Stimulated activated naive CD8-positive, alpha-beta T cell treated with anti-CD3 and anti-CD28 coated beads, Interleukin-15, amount 100 ng/mL, for 72 hours (primary cell): ENCODE measurements around the gene CHST10.

Experiments
- ATAC-seq: fragments of 150-1000 bp; cut with Tn5 transposase; 2 replicates; pipeline ENCODE4 v1.10.0; 2021; ENCODE audit warnings: mild to moderate bottlenecking, moderate library complexity
- DNase-seq, 2 donors: peaks; one replicate each; pipeline ENCODE4 v3.0.0; 2021 to 2022
- H3K27ac Mint-ChIP-seq, 2 donors: one replicate each; pipeline ENCODE4 v1.8.0; 2022; ENCODE audit warnings: mild to moderate bottlenecking in 2 of 2, mixed read lengths in 2 of 2, moderate library complexity in 2 of 2
- H3K27me3 Mint-ChIP-seq: one replicate; pipeline ENCODE4 v1.8.0; 2022; ENCODE audit warnings: mixed read lengths
- H3K4me1 Mint-ChIP-seq: one replicate; pipeline ENCODE4 v1.8.0; 2022; ENCODE audit warnings: mild to moderate bottlenecking, mixed read lengths
- H3K4me3 Mint-ChIP-seq, 2 donors: one replicate each; pipeline ENCODE4 v1.8.0; 2022; ENCODE audit warnings: mild to moderate bottlenecking in 2 of 2, mixed read lengths in 2 of 2, moderate library complexity in 1 of 2
- H3K9me3 Mint-ChIP-seq, 2 donors: one replicate each; pipeline ENCODE4 v1.8.0; 2022; ENCODE audit warnings: mixed read lengths in 2 of 2

CHST10 gene

GRCh38 chr2:100424277-100424875, 6.9 kb upstream of the CHST10 start:
- ATAC-seq (no peak), DNase-seq (no peak)
- Mint-ChIP-seq H3K4me1 (peaks cover 6% of the 10 kb centered on the region), H3K4me3 (no peak overlapping the region), H3K9me3 (peaks cover 8 to 13% of the 10 kb centered on the region in 2 donors), H3K27ac (peak overlapping the region in 1 of 2 donors; percentile 69), H3K27me3 (no peaks in the 10 kb centered on the region)

DNA sequence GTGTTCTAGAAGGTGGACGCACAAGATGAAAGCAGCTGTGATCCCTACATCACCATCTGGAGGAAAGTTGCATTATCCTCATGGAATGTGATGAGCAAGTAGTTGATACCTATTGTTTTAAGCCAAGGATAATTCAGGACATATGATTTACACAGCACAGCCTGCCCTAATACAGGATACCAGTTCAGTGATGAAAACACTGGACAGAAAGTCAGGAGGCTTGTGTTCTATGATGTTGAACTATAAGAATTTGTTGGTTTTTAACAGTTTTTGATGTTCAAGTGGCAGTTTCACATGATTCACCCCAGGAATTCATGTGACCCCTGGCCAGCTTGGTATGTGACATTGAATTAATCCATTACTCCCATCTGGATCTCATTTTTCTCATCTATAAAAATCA, 6.2 kb upstream of the CHST10 start:
- peaks cover 5 to 8% of the 10 kb centered on the region in 2 donors for H3K9me3 Mint-ChIP-seq
- H3K27ac Mint-ChIP-seq = no peak overlapping the region
- no peaks in the 10 kb centered on the region for H3K27me3 Mint-ChIP-seq
- no peak for DNase-seq
- H3K4me3 Mint-ChIP-seq = no peak overlapping the region
- H3K4me1 Mint-ChIP-seq = peaks cover 7% of the 10 kb centered on the region
- no peak for ATAC-seq

DNA sequence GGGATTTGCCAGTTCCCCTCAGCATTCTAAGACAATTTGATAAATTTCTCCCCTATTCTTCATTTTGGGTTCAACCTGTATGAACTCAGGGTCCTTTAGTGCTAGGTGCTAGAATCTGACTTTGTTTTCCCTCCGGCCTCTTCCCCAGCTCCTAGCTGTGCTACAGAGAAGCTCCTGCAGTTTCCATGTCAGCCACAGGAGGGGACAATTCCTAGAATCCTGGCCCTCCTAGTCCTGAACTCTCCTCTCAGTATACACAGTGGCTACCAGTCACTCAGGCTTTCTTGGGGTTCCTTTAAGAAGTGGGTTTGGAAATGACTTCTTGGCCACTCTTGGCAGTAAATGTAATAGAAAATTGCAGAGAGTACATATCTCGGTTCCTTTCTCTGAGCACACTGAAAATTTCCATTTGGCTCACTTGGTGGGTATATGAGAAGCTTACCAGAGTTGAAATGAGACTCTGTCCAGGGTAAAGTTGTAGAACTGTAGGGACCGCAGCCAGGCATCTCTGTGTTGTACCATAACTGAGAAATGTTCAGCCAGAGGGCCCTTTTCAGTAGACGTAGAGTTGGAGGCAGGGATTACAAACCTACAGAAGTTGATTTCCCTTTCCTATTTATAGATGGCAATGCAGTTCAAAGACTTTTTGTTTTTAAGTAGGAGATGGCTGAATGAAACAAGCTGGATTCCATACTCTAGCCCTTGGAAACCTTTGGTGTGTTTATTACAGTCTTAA, 5.0 kb upstream of the CHST10 start:
- Mint-ChIP-seq H3K4me1 (peaks cover 13% of the 10 kb centered on the region), H3K4me3 (no peak overlapping the region), H3K9me3 (peaks cover 5 to 8% of the 10 kb centered on the region in 2 donors), H3K27me3 (no peaks in the 10 kb centered on the region), H3K27ac (no peak overlapping the region)
- ATAC-seq = no peak
- no peak for DNase-seq

- no peak overlapping the region for H3K27ac Mint-ChIP-seq
Measured at GRCh38 chr2:100419915-100420314, 2.4 kb upstream of the CHST10 start.

DNA sequence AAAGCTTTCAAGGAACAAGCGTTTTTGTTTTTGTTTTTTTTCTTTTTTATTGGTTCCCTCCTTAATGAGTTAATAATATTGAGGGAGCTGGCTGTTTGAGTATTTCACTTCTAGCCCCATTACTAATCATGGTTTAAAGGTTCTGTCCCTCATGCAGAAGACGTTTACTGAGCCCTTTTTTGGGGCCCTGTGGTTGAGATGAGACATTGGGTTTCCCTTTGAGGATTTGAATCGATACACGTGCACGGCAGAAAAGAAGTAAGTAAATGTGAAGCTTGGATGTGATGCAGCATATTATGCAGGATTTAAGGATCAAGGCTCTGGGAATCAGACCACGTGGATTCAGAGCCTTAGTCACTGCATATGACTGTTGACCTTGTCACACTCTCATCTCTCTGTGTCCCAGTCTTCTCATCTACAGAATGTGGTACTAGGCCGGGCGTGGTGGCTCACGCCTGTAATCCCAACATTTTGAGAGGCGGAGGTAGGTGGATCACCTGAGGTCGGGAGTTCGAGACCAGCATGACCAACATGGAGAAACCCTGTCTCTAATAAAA, 1.0 kb upstream of the CHST10 start:
- Mint-ChIP-seq H3K27ac (no peak overlapping the region), H3K4me3 (peak overlapping the region in 1 of 2 donors; percentile 37), H3K4me1 (peaks cover 32% of the 10 kb centered on the region), H3K27me3 (no peaks in the 10 kb centered on the region), H3K9me3 (peaks cover 5 to 8% of the 10 kb centered on the region in 2 donors)
- ATAC-seq (no peak), DNase-seq (no peak)

More at GRCh38 chr2:100419915-100420314, 2.4 kb upstream of the CHST10 start:
- no peaks in the 10 kb centered on the region for H3K27me3 Mint-ChIP-seq
- H3K9me3 Mint-ChIP-seq = peaks cover 5 to 8% of the 10 kb centered on the region in 2 donors
- H3K4me1 Mint-ChIP-seq = peaks cover 32% of the 10 kb centered on the region
- ATAC-seq (no peak), DNase-seq (no peak)
- no peak overlapping the region for H3K4me3 Mint-ChIP-seq

- Mint-ChIP-seq H3K9me3 (peaks cover 5 to 8% of the 10 kb centered on the region in 2 donors), H3K4me1 (peaks cover 32% of the 10 kb centered on the region), H3K27me3 (no peaks in the 10 kb centered on the region), H3K27ac (peak overlapping the region; percentile 71 to 89), H3K4me3 (peak overlapping the region; percentile 73 to 75)
- ATAC-seq (no peak), DNase-seq (no peak)
Measured at GRCh38 chr2:100417711-100418124, 250 bp upstream of the CHST10 start.

DNA sequence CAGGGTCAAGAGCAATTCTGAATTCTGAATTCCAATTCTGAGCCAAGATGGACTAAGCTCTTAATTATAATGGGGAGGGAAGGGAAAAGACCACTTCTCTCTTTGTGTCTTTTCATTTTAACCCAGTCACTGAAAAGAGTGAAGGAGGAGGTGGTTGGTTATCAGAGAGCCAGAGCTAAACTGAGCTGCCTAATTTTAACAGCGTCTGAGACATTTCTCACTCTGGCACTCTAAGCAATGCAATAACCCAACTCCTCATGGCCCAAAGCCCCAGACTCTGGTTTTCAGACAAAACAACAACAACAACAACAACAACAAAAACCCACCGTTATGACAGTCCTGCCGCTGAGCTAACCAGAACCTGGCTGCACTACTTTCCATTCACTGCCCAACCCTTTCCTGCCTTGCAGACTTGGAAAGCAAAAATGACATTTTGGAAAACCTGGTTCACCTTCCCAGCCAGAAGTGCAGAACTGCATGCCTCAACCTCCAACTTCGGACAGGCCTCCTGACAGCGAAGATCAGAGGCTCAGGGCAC, 1.0 kb downstream of the CHST10 start:
- peaks cover 32% of the 10 kb centered on the region for H3K4me1 Mint-ChIP-seq
- ATAC-seq (no peak), DNase-seq (no peak)
- peak overlapping the region; percentile 97 to 99 for H3K4me3 Mint-ChIP-seq
- H3K27me3 Mint-ChIP-seq = no peaks in the 10 kb centered on the region
- peak overlapping the region; percentile 65 to 97 for H3K27ac Mint-ChIP-seq
- peaks cover 5 to 8% of the 10 kb centered on the region in 2 donors for H3K9me3 Mint-ChIP-seq

DNA sequence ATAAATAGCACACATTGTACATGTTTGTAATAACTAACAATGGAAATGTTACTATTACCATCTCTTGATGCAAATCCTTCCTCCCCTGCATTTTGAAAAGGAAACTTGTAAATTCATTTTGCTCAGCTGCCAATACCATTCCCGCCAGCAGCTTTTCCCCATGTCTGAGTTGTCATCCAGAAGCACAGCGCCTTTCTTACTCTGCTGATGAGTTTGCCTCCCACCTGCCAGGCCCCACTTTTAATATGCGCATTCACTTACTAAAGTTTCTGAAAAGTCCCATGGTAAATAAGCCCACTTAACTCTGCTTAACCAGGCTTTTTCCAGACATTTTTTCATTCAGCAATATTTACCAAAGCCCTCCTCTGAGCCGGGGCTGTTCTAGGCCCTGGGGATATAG, 3.9 kb downstream of the CHST10 start:
- Mint-ChIP-seq H3K4me3 (no peak overlapping the region), H3K27me3 (no peaks in the 10 kb centered on the region), H3K9me3 (no peaks in the 10 kb centered on the region), H3K4me1 (peaks cover 36% of the 10 kb centered on the region), H3K27ac (no peak overlapping the region)
- DNase-seq = no peak
- ATAC-seq = no peak

DNA sequence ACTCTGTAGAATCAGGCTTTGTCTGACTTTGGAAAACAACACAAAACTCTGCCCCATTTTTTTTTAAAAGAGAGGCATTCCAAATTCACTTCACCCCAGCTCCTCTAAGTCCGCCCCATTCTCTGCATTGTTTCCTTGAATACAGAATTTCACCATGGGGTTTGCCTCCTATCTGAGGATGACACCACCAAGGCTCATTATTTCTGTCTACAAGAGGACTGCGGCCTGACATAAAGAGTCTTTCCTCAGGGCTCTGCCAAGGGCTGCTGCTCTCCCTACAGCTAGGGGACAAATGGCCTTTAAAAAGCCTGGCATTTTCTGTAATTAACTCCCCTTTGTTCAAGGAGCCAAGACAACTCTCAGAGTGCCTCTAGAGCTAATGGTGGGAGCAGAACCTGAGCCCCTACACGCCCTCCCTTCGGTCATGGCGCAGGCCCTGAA, 4.6 kb downstream of the CHST10 start:
- H3K27ac Mint-ChIP-seq = peak overlapping the region in 1 of 2 donors; percentile 57
- peaks cover 30% of the 10 kb centered on the region for H3K4me1 Mint-ChIP-seq
- H3K4me3 Mint-ChIP-seq = no peak overlapping the region
- no peaks in the 10 kb centered on the region for H3K27me3 Mint-ChIP-seq
- H3K9me3 Mint-ChIP-seq = no peaks in the 10 kb centered on the region
- DNase-seq (no peak), ATAC-seq (no peak)

DNA sequence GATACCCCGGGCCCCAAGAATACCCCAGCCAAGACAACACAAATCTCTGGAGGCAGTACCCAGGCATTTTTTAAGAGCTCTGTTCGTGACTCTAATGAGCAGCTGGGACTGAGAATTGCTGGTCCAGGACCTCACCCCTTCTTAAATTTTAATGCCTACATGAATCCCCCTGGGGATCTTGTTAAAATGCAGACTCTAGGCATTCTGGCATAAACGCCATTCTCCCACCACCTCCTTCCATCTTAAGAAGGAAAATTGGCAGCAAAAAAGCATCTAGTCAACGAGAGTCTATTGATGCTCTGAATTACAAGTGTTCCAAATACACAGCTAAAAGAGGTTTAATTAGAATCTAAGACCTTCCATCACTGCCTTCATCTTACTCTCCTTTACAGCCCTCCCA, 5.0 kb downstream of the CHST10 start:
- ATAC-seq (no peak), DNase-seq (no peak)
- H3K4me3 Mint-ChIP-seq = no peak overlapping the region
- no peaks in the 10 kb centered on the region for H3K27me3 Mint-ChIP-seq
- peaks cover 27% of the 10 kb centered on the region for H3K4me1 Mint-ChIP-seq
- H3K27ac Mint-ChIP-seq = no peak overlapping the region
- H3K9me3 Mint-ChIP-seq = no peaks in the 10 kb centered on the region

DNA sequence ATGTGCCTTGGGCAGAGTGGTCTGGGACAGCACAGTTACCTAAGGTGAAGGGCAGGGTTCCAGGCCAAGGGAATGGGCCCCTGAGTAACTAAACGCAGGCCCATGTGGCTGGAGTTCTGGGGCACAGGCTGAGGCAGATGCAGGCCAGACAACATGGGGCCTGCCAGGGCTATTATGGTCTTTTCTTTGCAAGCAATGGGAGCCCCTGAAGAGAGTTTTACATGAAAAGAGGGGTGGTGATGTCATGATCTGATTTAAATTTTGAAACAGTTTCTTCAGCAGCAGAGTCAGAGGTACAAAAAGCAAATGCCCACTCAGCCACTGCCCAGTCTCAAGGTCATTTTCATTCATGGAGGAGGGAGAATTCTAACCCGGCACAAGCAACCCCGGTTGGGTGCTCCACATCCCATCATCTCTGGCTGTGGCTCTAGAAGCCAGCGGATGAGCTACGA, 5.6 kb downstream of the CHST10 start:
- Mint-ChIP-seq H3K27me3 (no peaks in the 10 kb centered on the region), H3K4me3 (no peak overlapping the region), H3K27ac (no peak overlapping the region), H3K9me3 (no peaks in the 10 kb centered on the region), H3K4me1 (peaks cover 24% of the 10 kb centered on the region)
- ATAC-seq (no peak), DNase-seq (no peak)

DNA sequence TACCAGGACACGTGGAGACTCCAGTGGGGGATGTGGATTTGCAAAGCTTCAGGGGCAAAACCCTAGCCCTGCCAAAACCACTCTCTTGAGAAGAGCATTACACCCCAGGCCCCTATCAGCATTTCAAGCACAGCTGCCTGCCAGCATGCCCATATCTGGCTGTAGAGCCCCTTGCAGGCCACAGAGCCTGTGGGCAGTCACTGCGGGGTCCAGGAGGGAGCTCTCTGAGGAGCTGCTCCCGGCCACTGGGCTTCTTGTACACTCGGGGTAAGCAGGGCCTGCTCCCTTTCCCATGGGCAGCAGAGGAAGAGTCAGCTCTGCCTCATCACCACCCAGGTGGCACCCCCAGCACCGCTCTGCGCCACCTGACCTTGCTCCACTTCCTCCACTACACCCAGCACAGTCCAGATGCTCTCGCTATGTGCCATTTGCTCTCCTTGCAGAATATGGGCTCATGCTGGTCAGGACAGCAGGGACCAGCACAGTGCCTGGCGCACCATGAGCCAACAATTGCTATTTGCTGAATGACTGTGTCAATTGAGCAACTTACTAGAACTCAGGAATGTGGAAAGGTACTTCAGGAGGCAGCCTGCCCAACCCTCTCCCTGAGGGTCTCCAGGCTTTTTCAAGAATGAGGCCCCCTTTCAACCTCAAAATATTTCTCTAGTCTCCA, 7.4 kb downstream of the CHST10 start:
- DNase-seq = no peak
- Mint-ChIP-seq H3K27ac (peak overlapping the region in 1 of 2 donors; percentile 50), H3K4me1 (peaks cover 6% of the 10 kb centered on the region), H3K9me3 (no peaks in the 10 kb centered on the region), H3K27me3 (no peaks in the 10 kb centered on the region), H3K4me3 (no peak overlapping the region)
- no peak for ATAC-seq

GRCh38 chr2:100409461-100409860, 8.0 kb downstream of the CHST10 start:
- no peaks in the 10 kb centered on the region for H3K27me3 Mint-ChIP-seq
- no peak overlapping the region for H3K27ac Mint-ChIP-seq
- H3K4me1 Mint-ChIP-seq = peaks cover 6% of the 10 kb centered on the region
- H3K4me3 Mint-ChIP-seq = no peak overlapping the region
- no peak for ATAC-seq
- H3K9me3 Mint-ChIP-seq = no peaks in the 10 kb centered on the region
- no peak for DNase-seq

GRCh38 chr2:100408941-100409340, 8.5 kb downstream of the CHST10 start:
- Mint-ChIP-seq H3K27ac (no peak overlapping the region), H3K4me3 (no peak overlapping the region)
- no peak for DNase-seq

DNA sequence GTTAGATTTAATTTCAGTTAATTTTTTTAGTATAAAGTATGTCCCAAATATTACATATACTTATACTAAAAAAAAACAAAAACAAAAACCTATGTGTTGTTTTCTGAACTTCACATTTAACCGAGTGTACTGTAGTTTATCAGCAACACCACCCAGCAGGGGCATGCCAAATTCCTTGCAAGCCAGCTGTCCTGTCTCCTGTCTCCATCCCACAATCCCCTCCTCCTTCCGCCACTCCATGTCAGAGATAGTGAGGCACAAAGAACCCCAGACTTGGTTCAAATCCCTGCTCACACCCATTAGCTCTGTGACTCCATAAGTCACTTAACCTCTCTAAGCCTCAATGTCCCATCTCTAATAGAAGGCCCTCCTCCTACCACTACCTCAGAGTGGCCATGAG, 9.4 kb downstream of the CHST10 start:
- Mint-ChIP-seq H3K4me3 (no peak overlapping the region), H3K27ac (peak overlapping the region in 1 of 2 donors; percentile 10), H3K27me3 (no peaks in the 10 kb centered on the region), H3K4me1 (peaks cover 6% of the 10 kb centered on the region), H3K9me3 (no peaks in the 10 kb centered on the region)
- no peak for ATAC-seq
- no peak for DNase-seq

More at GRCh38 chr2:100408941-100409340, 8.5 kb downstream of the CHST10 start:
- H3K4me1 Mint-ChIP-seq = peaks cover 6% of the 10 kb centered on the region
- no peak for ATAC-seq
- H3K9me3 Mint-ChIP-seq = no peaks in the 10 kb centered on the region
- H3K27me3 Mint-ChIP-seq = no peaks in the 10 kb centered on the region
